HG02588 (cell line): ENCODE measurements around the gene CSHL1.
A peak's percentile ranks its signal among the peaks of the same experiment; 100 is the strongest.

Experiments used
- ATAC-seq: cut with Tn5 transposase; IDR thresholded peaks from one replicate; pipeline ENCODE4 v1.9.1; 2021; ENCODE audit warnings: mild to moderate bottlenecking, moderate library complexity; ENCODE audit not compliant: unreplicated experiment

Gene CSHL1

GRCh38 chr17:63911041-63911635 is at the start of gene CSHL1:
Gene CSHL1, minus strand, starts transcription at chr17:63911258. Its CDS starts 62 bp downstream, at chr17:63911196.
- no peak for ATAC-seq

- ATAC-seq = no peak
Observed at GRCh38 chr17:63960430-63960829, 49.4 kb upstream of the CSHL1 start.

GRCh38 chr17:63960006-63960405 is 48.9 kb upstream of the CSHL1 start:
- ATAC-seq = no peak

GRCh38 chr17:63956296-63956920 is 45.4 kb upstream of the CSHL1 start:
- ATAC-seq = no peak

GRCh38 chr17:63955791-63956190 is 44.7 kb upstream of the CSHL1 start:
- ATAC-seq = no peak

GRCh38 chr17:63955232-63955631 is 44.2 kb upstream of the CSHL1 start:
- ATAC-seq = no peak

GRCh38 chr17:63954402-63955063 is 43.5 kb upstream of the CSHL1 start:
- no peak for ATAC-seq

GRCh38 chr17:63950940-63951907 is 40.2 kb upstream of the CSHL1 start:
- no peak for ATAC-seq

GRCh38 chr17:63949576-63950250 is 38.7 kb upstream of the CSHL1 start:
- ATAC-seq = no peak

- no peak for ATAC-seq
Observed at GRCh38 chr17:63948521-63948920, 37.5 kb upstream of the CSHL1 start.

- no peak for ATAC-seq
Observed at GRCh38 chr17:63947711-63948330, 36.8 kb upstream of the CSHL1 start.

- ATAC-seq = peak; percentile 72
Observed at GRCh38 chr17:63946440-63947363, 35.6 kb upstream of the CSHL1 start.

- ATAC-seq = no peak
Observed at GRCh38 chr17:63945784-63946439, 34.9 kb upstream of the CSHL1 start.

- ATAC-seq = no peak
Observed at GRCh38 chr17:63944736-63945499, 33.9 kb upstream of the CSHL1 start.

- ATAC-seq = no peak
Observed at GRCh38 chr17:63943745-63944144, 32.7 kb upstream of the CSHL1 start.

GRCh38 chr17:63942309-63942985 is 31.4 kb upstream of the CSHL1 start:
- ATAC-seq = no peak

- ATAC-seq = no peak
Observed at GRCh38 chr17:63941751-63942150, 30.7 kb upstream of the CSHL1 start.
